CD4-positive, alpha-beta T cell treated with Interleukin-15 for 1 hour (primary cell): ENCODE measurements around the gene RXRG.

Source experiments
- DNase-seq: peaks from one replicate; pipeline ENCODE4 v3.0.0-alpha.2; 2020

RXRG gene

GRCh38 chr1:165365341-165365740 is 79.6 kb downstream of the RXRG start:
- no peak for DNase-seq

- no peak for DNase-seq
Observed at GRCh38 chr1:165364568-165365133, 80.3 kb downstream of the RXRG start.

DNA sequence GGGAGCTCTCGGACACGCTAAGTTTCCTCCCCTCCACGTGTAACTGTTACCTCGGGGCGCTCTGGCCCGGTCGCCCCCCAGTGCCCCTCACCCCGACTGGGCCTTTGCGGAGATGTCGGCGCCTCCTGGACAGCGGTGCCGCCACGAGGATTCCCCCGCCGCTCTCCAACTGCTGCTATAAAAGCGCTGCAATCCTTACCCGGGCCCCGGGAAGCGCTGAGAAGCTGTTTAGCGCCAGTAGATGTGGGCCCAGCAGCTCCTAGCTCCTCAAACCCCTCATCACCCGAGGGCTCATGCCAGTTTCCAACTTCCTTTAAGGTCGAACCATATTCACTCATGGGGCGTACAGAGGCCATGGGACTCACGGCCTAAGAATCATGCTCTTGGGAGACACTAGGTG is 88.0 kb downstream of the RXRG start:
- no peak for DNase-seq

DNA sequence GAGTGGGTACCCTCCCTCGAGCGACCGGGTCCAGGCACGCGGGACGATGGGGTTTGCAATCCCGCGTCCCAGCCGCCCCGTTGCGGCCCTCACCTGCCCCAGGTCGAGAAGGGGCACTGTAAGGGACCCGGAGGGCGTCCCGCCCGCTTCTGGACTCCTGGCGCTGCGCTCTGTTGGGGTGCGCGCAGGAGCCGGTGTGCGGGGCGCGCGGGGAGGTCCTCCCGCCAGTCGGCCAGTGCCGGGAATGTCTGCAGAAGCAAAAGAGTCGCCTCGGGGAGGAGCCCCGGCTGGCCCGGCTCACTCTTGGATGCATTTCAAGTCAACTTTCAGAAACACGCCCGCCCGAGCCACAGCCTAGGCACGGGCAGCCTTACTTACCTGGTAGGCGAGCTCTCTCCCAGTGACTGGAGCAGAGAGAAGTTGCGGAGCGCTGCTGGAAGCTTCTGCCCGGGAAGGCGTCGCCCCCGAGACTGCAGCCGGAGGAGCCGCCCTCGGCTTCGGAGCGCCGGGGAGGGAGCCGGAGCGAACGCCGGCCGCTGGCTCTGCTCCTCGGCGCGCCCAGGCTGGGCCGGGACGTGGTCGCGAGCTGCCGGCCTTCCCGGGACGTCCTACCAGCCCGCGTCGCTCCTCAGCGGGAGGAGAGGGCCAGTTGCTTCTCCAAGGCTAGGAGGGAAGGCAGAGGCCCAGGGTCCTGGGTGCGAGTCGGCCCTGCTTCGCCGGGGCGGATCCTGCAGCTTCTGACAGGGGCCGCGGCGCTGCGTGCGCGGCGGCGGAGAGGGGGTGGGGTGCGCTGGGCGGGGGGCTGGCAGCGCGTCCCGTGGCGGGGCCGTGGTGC is 88.7 kb downstream of the RXRG start, which contains the start of gene LMX1A:
Gene LMX1A (minus strand): TSS at position 739 of the 835 bp plus-strand sequence. CDS start 1,156 bp downstream, outside the sequence.
- no peak for DNase-seq

GRCh38 chr1:165355139-165355976 is 89.6 kb downstream of the RXRG start:
- no peak for DNase-seq

DNA sequence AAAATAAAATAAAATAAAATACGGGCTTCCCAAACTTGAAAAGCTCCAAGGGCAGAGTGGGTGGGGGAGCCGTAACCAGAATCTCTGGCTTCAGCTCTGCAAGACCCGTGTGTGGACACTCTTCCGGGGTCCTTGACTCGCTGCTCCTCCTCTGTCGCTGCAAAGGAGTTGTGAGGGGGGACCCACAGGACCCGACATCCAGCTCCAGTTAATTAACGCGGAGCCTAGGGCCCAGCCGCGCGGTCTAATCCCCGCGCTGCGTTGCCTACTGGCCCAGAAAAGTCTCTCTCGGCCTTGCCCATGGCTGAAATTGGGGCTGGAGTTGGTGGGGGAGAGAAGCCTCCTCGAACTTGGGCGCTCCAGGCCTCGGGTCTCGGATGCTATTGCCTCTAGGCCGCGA is 90.2 kb downstream of the RXRG start:
- no peak for DNase-seq

DNA sequence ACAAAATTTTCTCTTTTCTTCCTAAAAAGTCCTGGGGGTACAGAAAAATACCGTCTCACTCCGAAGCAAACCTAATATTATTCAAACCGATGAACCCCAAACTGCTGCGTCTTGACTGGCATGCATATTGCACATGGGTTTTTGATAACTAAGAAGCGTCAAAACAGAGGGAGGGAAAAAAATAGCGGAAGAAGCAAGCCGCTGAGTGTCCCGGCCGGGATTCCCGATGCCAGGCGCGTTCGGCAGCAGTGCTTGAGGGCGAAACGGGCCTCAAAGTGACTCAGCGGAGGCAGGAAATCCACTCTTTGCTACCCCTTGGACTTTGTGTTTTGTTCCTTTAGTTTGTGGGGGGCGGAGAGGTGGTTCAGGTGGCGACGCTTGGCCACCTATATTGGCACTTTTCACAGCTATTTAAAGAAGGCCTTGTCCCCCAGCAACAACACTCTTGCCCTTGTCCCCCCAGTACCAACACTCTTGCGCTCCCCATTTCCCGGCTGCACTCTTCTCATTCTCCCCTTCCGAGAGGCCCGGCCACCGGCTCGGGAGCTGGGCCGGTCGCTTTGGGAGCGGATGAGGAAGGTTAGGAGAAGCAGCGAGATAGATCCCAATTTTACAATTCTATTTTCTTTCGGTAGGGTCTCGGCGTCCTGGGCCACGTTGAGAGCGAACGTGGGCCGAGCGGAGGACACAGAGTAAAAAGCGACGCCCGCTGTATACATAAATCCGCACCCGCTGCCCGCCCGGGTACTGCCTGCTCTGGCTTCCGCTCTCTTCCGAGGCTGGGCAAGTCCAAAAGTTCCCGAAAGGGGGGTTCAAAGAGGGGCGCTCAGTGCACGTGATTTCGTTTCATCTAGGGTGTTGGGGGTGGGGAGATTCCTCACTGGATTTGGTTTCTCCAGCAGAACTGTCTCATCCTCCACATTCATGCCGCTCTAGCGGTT is 90.9 kb downstream of the RXRG start:
- no peak for DNase-seq

DNA sequence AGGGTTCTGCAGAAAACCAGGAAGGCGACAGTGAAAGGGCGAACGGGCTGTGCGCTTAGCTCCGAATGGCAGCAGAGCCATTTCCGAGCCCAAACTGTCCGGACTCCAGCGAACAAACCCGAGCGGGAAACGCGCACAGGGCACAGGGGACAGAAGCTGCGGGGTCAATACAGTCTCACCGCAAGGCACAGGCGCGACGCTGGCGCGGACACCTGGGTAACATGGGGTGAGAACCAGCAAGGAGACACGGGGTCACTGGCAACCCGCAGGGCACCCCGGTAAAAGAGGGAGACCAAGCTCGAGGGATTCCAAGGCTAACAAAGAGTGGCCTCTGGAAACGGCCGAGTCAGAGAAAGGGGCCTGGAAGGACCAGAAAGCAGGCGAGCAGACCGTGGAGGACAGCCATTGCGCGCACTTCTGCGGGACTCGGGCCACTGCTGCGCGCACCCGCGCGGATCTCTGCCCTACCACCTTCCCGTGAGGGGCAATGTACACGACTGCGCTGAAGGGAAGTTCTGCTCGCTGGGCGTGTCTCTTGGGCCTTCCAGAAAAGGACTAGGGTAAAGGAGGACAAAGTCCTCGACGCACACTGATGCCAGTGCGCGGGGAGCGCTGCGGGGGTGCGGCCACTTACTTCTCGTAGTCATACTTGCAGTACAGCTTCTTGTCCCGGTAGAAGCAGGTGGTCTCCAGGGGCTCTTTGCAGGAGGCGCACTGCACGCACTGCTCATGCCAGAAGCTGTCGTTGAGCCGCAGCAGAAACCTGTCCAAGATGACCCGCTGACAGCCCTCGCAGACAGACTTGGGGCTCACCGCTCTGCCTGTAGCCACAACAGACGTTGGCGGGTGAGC is 92.3 kb downstream of the RXRG start:
- DNase-seq, result no peak

DNA sequence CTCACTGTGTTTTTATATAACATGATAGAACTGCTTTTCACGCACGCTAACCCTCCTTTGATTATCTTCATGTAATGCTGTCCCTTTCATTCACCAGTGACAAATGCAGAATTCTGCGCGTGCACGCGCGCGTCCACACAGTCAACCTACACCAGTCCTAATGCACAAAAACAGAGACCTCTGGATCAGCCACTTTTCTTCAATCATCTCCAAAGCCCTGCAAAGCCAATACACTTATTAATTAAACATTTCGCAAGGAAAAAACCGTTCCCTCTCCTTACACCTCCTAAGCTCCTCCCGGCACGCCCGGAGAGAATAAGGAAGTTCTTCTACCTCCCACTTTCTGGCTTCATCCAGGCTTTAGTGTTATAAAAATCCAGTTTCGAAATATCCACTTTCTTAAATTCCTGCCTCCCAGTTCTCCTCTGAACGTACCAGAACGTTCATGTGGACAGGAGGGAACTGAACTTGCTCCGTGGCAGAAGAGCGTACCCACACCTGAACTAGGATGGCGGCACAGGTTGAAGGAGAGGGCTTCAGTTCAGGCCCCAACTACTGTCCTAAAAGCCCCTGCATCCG is 93.0 kb downstream of the RXRG start:
- DNase-seq, result no peak
